AG04449 (cell line): Measurements from ENCODE around the gene WDFY1.
A peak's percentile ranks its signal among the peaks of the same experiment; 100 is the strongest.
"Not testable (repeated sequence)": the region's sequence is repeated elsewhere in the genome, so short reads cannot be mapped to it uniquely, and the experiment has no call there.

ENCODE experiments used
- CTCF ChIA-PET: fragments of 350-600 bp; formaldehyde crosslinking; extraction: SDS; loops from one replicate; lab custom pipeline; 2021; ENCODE audit warnings: antibody characterized with exemption; lab: Yijun Ruan, JAX
- POLR2A ChIA-PET: fragments of 400-600, 350-600 bp; formaldehyde crosslinking; extraction: SDS; loops from one replicate; lab custom pipeline; 2020; ENCODE audit warnings: antibody characterized with exemption, inconsistent platforms; lab: Yijun Ruan, JAX
- DNase-seq: peaks from one replicate; pipeline ENCODE4 v3.0.0-alpha.2; 2010; ENCODE audit warnings: low read depth, low spot score
- H3K4me3 ChIP-seq: 2 replicates; pipeline ENCODE4 v1.5.1; 2011; ENCODE audit warnings: low read depth, mild to moderate bottlenecking, control low read depth, low read length
- CTCF ChIP-seq: IDR thresholded peaks from one replicate; pipeline ENCODE4 v1.5.1; 2011; ENCODE audit warnings: mild to moderate bottlenecking, moderate library complexity, low read length, control low read depth, inconsistent platforms; ENCODE audit not compliant: insufficient read depth; ENCODE audit errors: missing control alignments

WDFY1 gene

GRCh38 chr2:223945755-223946154 lies 620 bp upstream of the WDFY1 start:
- no peak for DNase-seq
- ChIA-PET CTCF (interaction anchor here (0.9 kb wide), 1 partner anchor 48 kb away, joined by 4 read pairs; no protein-coding TSS in a partner anchor), POLR2A (no interaction called here)
- H3K4me3 ChIP-seq = no peak overlapping the region
- TF ChIP-seq CTCF = no peak

GRCh38 chr2:223944166-223944702 lies 901 bp downstream of the WDFY1 start:
- TF ChIP-seq CTCF = no peak
- no peak for DNase-seq
- peak overlapping the region; percentile 89 for H3K4me3 ChIP-seq
- ChIA-PET CTCF (interaction anchor here (1.4 kb wide), 1 partner anchor 24 kb away, joined by 3 read pairs; no protein-coding TSS in a partner anchor), POLR2A (interaction anchor here (1.1 kb wide), 1 partner anchor 15 kb away, joined by 3 read pairs; no protein-coding TSS in a partner anchor)

GRCh38 chr2:223943561-223944008 lies 1.6 kb downstream of the WDFY1 start:
- peak overlapping the region; percentile 89 for H3K4me3 ChIP-seq
- DNase-seq = no peak
- CTCF ChIA-PET = interaction anchor here (1.4 kb wide), 1 partner anchor 23 kb away, joined by 3 read pairs; no protein-coding TSS in a partner anchor
- TF ChIP-seq CTCF = no peak
- POLR2A ChIA-PET = interaction anchor here (1.1 kb wide), 1 partner anchor 14 kb away, joined by 3 read pairs; no protein-coding TSS in a partner anchor

- no peak for DNase-seq
- ChIA-PET POLR2A (interaction anchor here (1.1 kb wide), 1 partner anchor 14 kb away, joined by 3 read pairs; no protein-coding TSS in a partner anchor), CTCF (no interaction called here)
- H3K4me3 ChIP-seq = peak overlapping the region; percentile 89
- TF ChIP-seq CTCF = no peak
Measured at GRCh38 chr2:223943135-223943534, 2.0 kb downstream of the WDFY1 start.

- peak overlapping the region; percentile 33 for H3K4me3 ChIP-seq
- no peak for TF ChIP-seq CTCF
- POLR2A ChIA-PET = interaction anchor here (0.7 kb wide), 2 partner anchors 122 to 170 kb away, joined by 3 to 4 read pairs; no protein-coding TSS in a partner anchor
- CTCF ChIA-PET = interaction anchor here (0.7 to 1.1 kb wide), 2 partner anchors 29 to 114 kb away, joined by 3 to 6 read pairs; no protein-coding TSS in a partner anchor
- DNase-seq = peak; percentile 33
Measured at GRCh38 chr2:223941579-223942277, 3.4 kb downstream of the WDFY1 start.

- CTCF ChIA-PET, DNase-seq, H3K4me3 ChIP-seq, POLR2A ChIA-PET: not testable (repeated sequence)
Measured at GRCh38 chr2:223939438-223939837, 5.7 kb downstream of the WDFY1 start.
